Tibial nerve (tissue), 4 donors: ENCODE results near the gene MUCL3. TPM values are rescaled to one million over a fixed set of nuclear protein-coding genes. Genes with fewer than 3 reads are reported as not detected.

Source experiments
- DNase-seq, 2 donors: peaks; one replicate each; pipeline ENCODE4 v3.0.0-alpha.2; 2019; ENCODE audit warnings: low spot score in 2 of 2
- H3K27ac ChIP-seq, 4 donors: fragments of 200-600 bp; sonication (generic) in 3 of 4; one replicate each; pipeline ENCODE4 v1.5.1; 2017 to 2019; ENCODE audit warnings: mild to moderate bottlenecking in 1 of 4
- H3K27me3 ChIP-seq, 2 donors: fragments of 200-600 bp; sonication (generic) in 1 of 2; one replicate each; pipeline versions ENCODE4 v1.5.1 to v1.6.0; 2017 to 2019
- H3K36me3 ChIP-seq, 3 donors: fragments of 200-600 bp; sonication (generic); one replicate each; pipeline ENCODE4 v1.5.1; 2018 to 2019
- H3K4me1 ChIP-seq, 4 donors: fragments of 200-600 bp; sonication (generic) in 3 of 4; one replicate each; pipeline ENCODE4 v1.5.1; 2017 to 2019
- H3K4me3 ChIP-seq, 4 donors: fragments of 200-600 bp; sonication (generic) in 3 of 4; one replicate each; pipeline ENCODE4 v1.5.1; 2017 to 2019; ENCODE audit warnings: mild to moderate bottlenecking in 1 of 4, moderate library complexity in 1 of 4
- H3K9me3 ChIP-seq, 4 donors: fragments of 200-600 bp; sonication (generic) in 3 of 4; one replicate each; pipeline ENCODE4 v1.5.1; 2017 to 2019
- CTCF ChIP-seq, 5 experiments: fragments of 200-600 bp in 3 of 5; fragments of 450-650 bp in 2 of 5; sonication (generic) in 3 of 5; IDR thresholded peaks; one replicate each; pipeline ENCODE4 v1.5.1; 2016 to 2019; ENCODE audit warnings: antibody characterized with exemption in 5 of 5, mild to moderate bottlenecking in 3 of 5, moderate library complexity in 2 of 5
- EP300 ChIP-seq, 2 donors: sonication (generic); formaldehyde crosslinking; IDR thresholded peaks; one replicate each; pipeline ENCODE4 v1.6.1; 2017; ENCODE audit warnings: antibody characterized with exemption in 2 of 2, mild to moderate bottlenecking in 1 of 2
- POLR2A ChIP-seq, 2 donors: fragments of 450-650 bp; IDR thresholded peaks; one replicate each; pipeline ENCODE4 v1.6.1; 2017; ENCODE audit warnings: antibody characterized with exemption in 2 of 2, mild to moderate bottlenecking in 2 of 2, moderate library complexity in 2 of 2
- WGBS, 2 donors: methylation state at CpG; one replicate each; pipeline ENCODE4 v1.1.5; 2018; 5-methylcytosine and 5-hydroxymethylcytosine counted together
- total RNA-seq, 4 donors: library from RNA; depleted of rRNA; stranded (reverse); fragments of >200 nt; gene quantifications; one replicate each; pipeline ENCODE4 v1.1.0, GENCODE V29; 2016

MUCL3 gene
- total RNA-seq, 4 donors from 2014 or later: under 0.01 TPM; not detected in 3

GRCh38 chr6:30960907-30961673, 20.3 kb downstream of the MUCL3 start:
- H3K4me3 ChIP-seq: no peak overlapping the region
- TF ChIP-seq CTCF (IDR thresholded peaks at IDR 0.05): no peak
- no peak for TF ChIP-seq EP300 (IDR thresholded peaks at IDR 0.05)
- no peak for TF ChIP-seq POLR2A (IDR thresholded peaks at IDR 0.05)
- no peak for DNase-seq
- H3K27me3 ChIP-seq: no peaks in the 10 kb centered on the region
- no peaks in the 10 kb centered on the region for H3K9me3 ChIP-seq
- no peaks in the 10 kb centered on the region for H3K36me3 ChIP-seq
- 66 to 75% methylated on average over 9 of the region's 9 CpGs for WGBS, 2 donors
- H3K27ac ChIP-seq: no peak overlapping the region
- H3K4me1 ChIP-seq: peaks cover 0 to 3% (median 0%) of the 10 kb centered on the region in 4 donors

GRCh38 chr6:30962716-30963115, 21.9 kb downstream of the MUCL3 start:
- Histone ChIP-seq H3K4me3 (no peak overlapping the region), H3K36me3 (no peaks in the 10 kb centered on the region), H3K4me1 (no peaks in the 10 kb centered on the region), H3K9me3 (no peaks in the 10 kb centered on the region), H3K27me3 (no peaks in the 10 kb centered on the region), H3K27ac (no peak overlapping the region)
- TF ChIP-seq CTCF (IDR thresholded peaks at IDR 0.05) (no peak), EP300 (IDR thresholded peaks at IDR 0.05) (no peak), POLR2A (IDR thresholded peaks at IDR 0.05) (no peak)
- no peak for DNase-seq

- DNase-seq: no peak
- H3K4me1 ChIP-seq: no peaks in the 10 kb centered on the region
- H3K4me3 ChIP-seq: no peak overlapping the region
- no peaks in the 10 kb centered on the region for H3K36me3 ChIP-seq
- TF ChIP-seq EP300 (IDR thresholded peaks at IDR 0.05): no peak
- no peak for TF ChIP-seq CTCF (IDR thresholded peaks at IDR 0.05)
- H3K9me3 ChIP-seq: no peaks in the 10 kb centered on the region
- H3K27ac ChIP-seq: no peak overlapping the region
- no peaks in the 10 kb centered on the region for H3K27me3 ChIP-seq
- WGBS, 2 donors: 78 to 79% methylated on average over 6 of the region's 6 CpGs
These were observed 22.9 kb downstream of the MUCL3 start for GRCh38 chr6:30963641-30964040.

- Histone ChIP-seq H3K4me3 (no peak overlapping the region), H3K4me1 (no peaks in the 10 kb centered on the region), H3K27me3 (no peaks in the 10 kb centered on the region), H3K36me3 (no peaks in the 10 kb centered on the region), H3K9me3 (no peaks in the 10 kb centered on the region), H3K27ac (no peak overlapping the region)
- DNase-seq: no peak
- TF ChIP-seq CTCF (IDR thresholded peaks at IDR 0.05) (no peak), POLR2A (IDR thresholded peaks at IDR 0.05) (no peak), EP300 (IDR thresholded peaks at IDR 0.05) (no peak)
- 82 to 86% methylated on average over 4 of the region's 4 CpGs for WGBS, 2 donors
These were observed 23.3 kb downstream of the MUCL3 start for GRCh38 chr6:30964075-30964474.

GRCh38 chr6:30965140-30965601, 24.4 kb downstream of the MUCL3 start:
- WGBS, 2 donors: 85 to 91% methylated on average over 5 of the region's 5 CpGs
- TF ChIP-seq POLR2A (IDR thresholded peaks at IDR 0.05): no peak
- TF ChIP-seq EP300 (IDR thresholded peaks at IDR 0.05): no peak
- no peak for TF ChIP-seq CTCF (IDR thresholded peaks at IDR 0.05)
- H3K27ac ChIP-seq: no peak overlapping the region
- DNase-seq: no peak
- no peaks in the 10 kb centered on the region for H3K27me3 ChIP-seq
- no peaks in the 10 kb centered on the region for H3K36me3 ChIP-seq
- H3K4me3 ChIP-seq: no peak overlapping the region
- H3K9me3 ChIP-seq: no peaks in the 10 kb centered on the region
- H3K4me1 ChIP-seq: no peaks in the 10 kb centered on the region
